CD4-positive, alpha-beta T cell (primary cell): ENCODE measurements around the gene MMP20. TPM values are rescaled to one million over a fixed set of nuclear protein-coding genes. Genes with fewer than 3 reads are reported as not detected.

ENCODE experiments used
- ATAC-seq: fragments of 200-7000 bp; cut with Tn5 transposase; one replicate; pipeline ENCODE4 v1.10.0; 2022; ENCODE audit warnings: mild to moderate bottlenecking; ENCODE audit not compliant: poor library complexity
- CTCF ChIA-PET: fragments of 350-600 bp; sonication (Branson Sonifier 250); formaldehyde crosslinking; loops from one replicate; lab custom pipeline; 2021; ENCODE audit warnings: antibody characterized with exemption, inconsistent platforms; lab: Charles Lee
- POLR2A ChIA-PET: fragments of 350-600 bp; sonication (Branson Sonifier 250); formaldehyde crosslinking; loops from one replicate; lab custom pipeline; 2021; ENCODE audit warnings: antibody characterized with exemption, inconsistent platforms; lab: Charles Lee
- DNase-seq, 14 experiments: peaks; one replicate each; pipeline ENCODE4 v3.0.0-alpha.2; 2013 to 2020; ENCODE audit warnings: mixed read lengths in 2 of 14
- H3K27ac ChIP-seq, 2 donors: one replicate each; pipeline versions ENCODE4 v1.5.1 to v1.7.0; 2013; ENCODE audit warnings: low read length in 2 of 2, low read depth in 1 of 2, mild to moderate bottlenecking in 1 of 2
- H3K27me3 ChIP-seq, 2 experiments: 1 replicate in 1 of 2; 2 replicates in 1 of 2; pipeline versions ENCODE4 v1.6.1 to v1.7.0; 2013; ENCODE audit warnings: low read length in 2 of 2, control low read depth in 1 of 2, mild to moderate bottlenecking in 1 of 2, moderate library complexity in 1 of 2; ENCODE audit not compliant: insufficient read depth in 2 of 2, control insufficient read depth in 1 of 2
- H3K36me3 ChIP-seq: one replicate; pipeline ENCODE4 v1.6.1; 2013; ENCODE audit warnings: low read length, control low read depth; ENCODE audit not compliant: insufficient read depth
- H3K4me1 ChIP-seq: one replicate; pipeline ENCODE4 v1.6.1; 2013; ENCODE audit warnings: low read length, control low read depth; ENCODE audit not compliant: insufficient read depth
- H3K4me3 ChIP-seq: one replicate; pipeline ENCODE4 v1.5.1; 2013; ENCODE audit warnings: mild to moderate bottlenecking, low read length, moderate library complexity
- H3K9me3 ChIP-seq, 2 experiments: 1 replicate in 1 of 2; 2 replicates in 1 of 2; pipeline versions ENCODE4 v1.6.1 to v1.7.0; 2013; ENCODE audit warnings: low read length in 2 of 2, mild to moderate bottlenecking in 2 of 2, control low read depth in 1 of 2, moderate library complexity in 1 of 2; ENCODE audit not compliant: control insufficient read depth in 1 of 2, insufficient read depth in 1 of 2
- H3K27ac Mint-ChIP-seq: one replicate; pipeline ENCODE4 v1.8.0; 2020; ENCODE audit warnings: mixed read lengths
- H3K27me3 Mint-ChIP-seq: one replicate; pipeline ENCODE4 v1.8.0; 2021; ENCODE audit warnings: mixed read lengths
- H3K36me3 Mint-ChIP-seq: one replicate; pipeline ENCODE4 v1.8.0; 2021; ENCODE audit warnings: low read depth, mixed read lengths
- H3K4me1 Mint-ChIP-seq: one replicate; pipeline ENCODE4 v1.8.0; 2021; ENCODE audit warnings: low read depth, mixed read lengths
- H3K4me3 Mint-ChIP-seq: one replicate; pipeline ENCODE4 v1.8.0; 2020; ENCODE audit warnings: mild to moderate bottlenecking, mixed read lengths
- H3K9me3 Mint-ChIP-seq: one replicate; pipeline ENCODE4 v1.8.0; 2020; ENCODE audit warnings: mixed read lengths
- intact Hi-C, 2 experiments: fragments of 100-400 bp; cut with DNase I in 1 of 2; cut with micrococcal nuclease in 1 of 2; formaldehyde crosslinking; loops; one replicate each; pipeline versions ENCODE4 v1.15.1 to v1.9.0; 2023 to 2025; cut with DNase I, micrococcal nuclease
- total RNA-seq, 174 experiments: library from RNA in 2 of 174; stranded (reverse) in 2 of 174; gene quantifications; one replicate each; pipeline ENCODE4 v1.2.3 and lab custom pipeline; 2021 to 2026
- TF ChIP-seq, protein P1 (sequence below): fragments of 200-600 bp; IDR thresholded peaks from one replicate; pipeline ENCODE4 v1.8.0; 2022; ENCODE audit warnings: antibody characterized with exemption, mild to moderate bottlenecking

The MMP20 gene
- total RNA-seq, 2 experiments from 2014 or later, result not detected

DNA sequence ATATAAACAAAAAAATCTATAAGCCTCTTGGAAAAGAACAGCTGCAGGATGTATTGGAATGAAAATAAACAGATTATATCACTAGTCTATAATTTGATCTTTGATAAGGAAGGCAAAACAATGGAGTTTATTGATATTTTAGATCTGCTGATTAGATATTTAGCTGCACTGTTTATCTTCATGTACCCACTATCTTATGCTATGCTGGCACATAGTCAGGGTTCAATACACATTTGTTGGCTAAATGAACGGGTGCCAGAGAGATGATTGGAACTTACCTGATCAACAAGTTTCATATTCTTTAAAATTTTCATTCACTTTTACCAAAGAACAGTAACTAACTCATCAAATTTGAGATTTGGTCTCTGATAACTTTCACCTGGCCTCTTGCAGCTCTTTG lies 26.9 kb downstream of the MMP20 start:
- H3K4me1 Mint-ChIP-seq, result no peaks in the 10 kb centered on the region
- TF ChIP-seq, protein P1, sequence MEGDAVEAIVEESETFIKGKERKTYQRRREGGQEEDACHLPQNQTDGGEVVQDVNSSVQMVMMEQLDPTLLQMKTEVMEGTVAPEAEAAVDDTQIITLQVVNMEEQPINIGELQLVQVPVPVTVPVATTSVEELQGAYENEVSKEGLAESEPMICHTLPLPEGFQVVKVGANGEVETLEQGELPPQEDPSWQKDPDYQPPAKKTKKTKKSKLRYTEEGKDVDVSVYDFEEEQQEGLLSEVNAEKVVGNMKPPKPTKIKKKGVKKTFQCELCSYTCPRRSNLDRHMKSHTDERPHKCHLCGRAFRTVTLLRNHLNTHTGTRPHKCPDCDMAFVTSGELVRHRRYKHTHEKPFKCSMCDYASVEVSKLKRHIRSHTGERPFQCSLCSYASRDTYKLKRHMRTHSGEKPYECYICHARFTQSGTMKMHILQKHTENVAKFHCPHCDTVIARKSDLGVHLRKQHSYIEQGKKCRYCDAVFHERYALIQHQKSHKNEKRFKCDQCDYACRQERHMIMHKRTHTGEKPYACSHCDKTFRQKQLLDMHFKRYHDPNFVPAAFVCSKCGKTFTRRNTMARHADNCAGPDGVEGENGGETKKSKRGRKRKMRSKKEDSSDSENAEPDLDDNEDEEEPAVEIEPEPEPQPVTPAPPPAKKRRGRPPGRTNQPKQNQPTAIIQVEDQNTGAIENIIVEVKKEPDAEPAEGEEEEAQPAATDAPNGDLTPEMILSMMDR, result no peak
- no peaks in the 10 kb centered on the region for H3K9me3 Mint-ChIP-seq
- H3K27ac ChIP-seq, result no peak overlapping the region
- H3K27me3 ChIP-seq, result no peaks in the 10 kb centered on the region
- no peak overlapping the region for H3K27ac Mint-ChIP-seq
- no peaks in the 10 kb centered on the region for H3K9me3 ChIP-seq
- H3K36me3 ChIP-seq, result no peaks in the 10 kb centered on the region
- CTCF ChIA-PET, result no interaction called here
- no peak for ATAC-seq
- no peak overlapping the region for H3K4me3 Mint-ChIP-seq
- POLR2A ChIA-PET, result interaction anchor here (0.9 kb wide), 1 partner anchor 21 kb away, joined by 3 read pairs; no protein-coding TSS in a partner anchor
- no peak overlapping the region for H3K4me3 ChIP-seq
- H3K36me3 Mint-ChIP-seq, result no peaks in the 10 kb centered on the region
- intact Hi-C loops, result no loop called here
- H3K4me1 ChIP-seq, result no peaks in the 10 kb centered on the region
- H3K27me3 Mint-ChIP-seq, result no peaks in the 10 kb centered on the region
- DNase-seq, result no peak

DNA sequence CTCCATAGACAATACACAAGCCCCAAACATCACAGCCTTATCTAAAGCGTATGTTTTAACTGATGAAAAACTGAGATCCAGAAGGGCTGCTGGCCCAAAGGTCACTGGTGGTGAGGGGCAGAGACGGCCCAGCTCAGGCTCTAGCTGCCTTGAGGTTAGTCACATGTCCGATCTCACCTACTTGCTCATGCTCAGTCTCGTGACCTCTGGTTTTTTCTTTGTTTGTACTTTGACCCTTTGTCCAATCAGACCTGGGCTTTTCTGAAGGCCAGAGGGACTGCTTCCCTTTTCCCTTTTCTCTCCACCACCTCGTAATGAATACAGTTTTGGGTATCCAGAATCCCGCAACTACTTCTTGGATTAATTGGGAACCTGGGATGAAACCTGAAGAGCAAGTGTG lies 28.6 kb downstream of the MMP20 start:
- POLR2A ChIA-PET, result no interaction called here
- CTCF ChIA-PET, result no interaction called here
- H3K27me3 ChIP-seq, result no peaks in the 10 kb centered on the region
- ATAC-seq (no peak), DNase-seq (no peak)
- no peaks in the 10 kb centered on the region for H3K9me3 Mint-ChIP-seq
- H3K27me3 Mint-ChIP-seq, result no peaks in the 10 kb centered on the region
- H3K36me3 ChIP-seq, result no peaks in the 10 kb centered on the region
- no peaks in the 10 kb centered on the region for H3K9me3 ChIP-seq
- no peaks in the 10 kb centered on the region for H3K36me3 Mint-ChIP-seq
- no peak overlapping the region for H3K27ac Mint-ChIP-seq
- TF ChIP-seq, protein P1, result no peak
- H3K27ac ChIP-seq, result no peak overlapping the region
- no peaks in the 10 kb centered on the region for H3K4me1 Mint-ChIP-seq
- H3K4me1 ChIP-seq, result no peaks in the 10 kb centered on the region
- intact Hi-C loops, result no loop called here
- H3K4me3 ChIP-seq, result no peak overlapping the region
- H3K4me3 Mint-ChIP-seq, result no peak overlapping the region

DNA sequence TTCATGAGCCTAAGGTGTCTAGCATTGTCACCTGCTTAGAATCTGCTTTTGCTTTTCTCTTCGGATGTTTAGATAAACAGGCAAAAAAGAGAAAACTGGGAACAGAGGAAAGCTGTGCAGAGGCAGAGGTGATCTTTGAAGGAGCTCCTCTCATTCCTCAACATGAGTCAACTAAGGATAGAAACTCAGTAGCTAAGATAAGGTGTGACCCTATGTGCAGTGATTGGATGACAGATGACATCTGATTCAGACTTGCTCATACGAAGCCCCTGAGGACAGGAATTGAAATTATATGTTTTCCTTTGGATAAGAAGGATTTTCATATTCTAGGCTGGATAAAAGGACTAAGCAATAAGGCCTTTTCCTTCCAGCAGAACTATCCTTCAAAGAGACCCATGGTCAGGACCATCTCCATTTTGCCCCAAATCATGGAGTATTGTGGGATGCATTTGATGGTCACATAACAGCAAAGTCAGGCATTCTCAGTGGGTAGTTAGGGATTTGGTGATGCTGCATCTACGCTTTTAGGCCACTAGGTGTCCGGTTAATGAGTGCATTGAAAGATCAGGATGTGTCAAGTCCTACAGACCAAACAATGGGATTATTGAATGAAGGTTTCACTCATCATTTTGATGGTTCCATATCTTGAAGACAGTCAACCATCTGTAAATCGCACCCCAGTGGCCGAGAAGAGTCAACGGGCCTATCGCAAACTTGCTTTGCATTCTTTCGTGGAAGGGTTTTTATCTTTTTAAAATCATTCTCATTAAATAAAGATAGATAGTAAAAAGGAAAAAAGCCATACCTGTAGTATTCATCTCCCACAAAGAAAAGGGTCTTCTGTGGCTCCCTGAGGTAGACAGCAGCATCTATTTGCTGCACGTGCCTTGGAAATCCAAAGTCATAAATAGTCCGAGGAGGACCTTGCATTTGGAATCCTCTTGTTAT lies 32.2 kb downstream of the MMP20 start:
- ChIA-PET POLR2A (interaction anchor here (0.6 kb wide), 1 partner anchor 299 kb away, joined by 3 read pairs; no protein-coding TSS in a partner anchor), CTCF (no interaction called here)
- Mint-ChIP-seq H3K9me3 (peaks cover 5% of the 10 kb centered on the region), H3K4me1 (no peaks in the 10 kb centered on the region), H3K27me3 (no peaks in the 10 kb centered on the region), H3K4me3 (no peak overlapping the region), H3K36me3 (no peaks in the 10 kb centered on the region), H3K27ac (no peak overlapping the region)
- H3K27ac ChIP-seq, result no peak overlapping the region
- no peaks in the 10 kb centered on the region for H3K4me1 ChIP-seq
- no peak overlapping the region for H3K4me3 ChIP-seq
- TF ChIP-seq, protein P1, result no peak
- no peak for ATAC-seq
- H3K9me3 ChIP-seq, result no peaks in the 10 kb centered on the region
- DNase-seq, result no peak
- intact Hi-C loops, result no loop called here
- H3K36me3 ChIP-seq, result no peaks in the 10 kb centered on the region
- H3K27me3 ChIP-seq, result no peaks in the 10 kb centered on the region
